Middle frontal gyrus (tissue), 1 donor: ENCODE measurements around the gene CSTF2.
"Not testable (repeated sequence)": the region's sequence is repeated elsewhere in the genome, so short reads cannot be mapped to it uniquely, and the experiment has no call there.

Source experiments
- DNase-seq: peaks from one replicate; pipeline ENCODE4 v3.0.0-alpha.2; 2015; ENCODE audit warnings: low spot score; ENCODE audit errors: extremely low spot score

CSTF2 gene

GRCh38 chrX:100819837-100820666, at the start of gene CSTF2:
Gene CSTF2, plus strand, starts transcription at chrX:100820391. Its CDS starts 26 bp downstream, at chrX:100820417.
- peak; percentile 57 for DNase-seq

GRCh38 chrX:100796371-100796770, 23.8 kb upstream of the CSTF2 start:
- DNase-seq: not testable (repeated sequence)

GRCh38 chrX:100797359-100797758, 22.8 kb upstream of the CSTF2 start:
- no peak for DNase-seq

- DNase-seq: no peak
Observed at GRCh38 chrX:100798484-100799214, 21.5 kb upstream of the CSTF2 start.

- DNase-seq: no peak
Observed at GRCh38 chrX:100802843-100803242, 17.3 kb upstream of the CSTF2 start.

GRCh38 chrX:100804780-100805179, 15.4 kb upstream of the CSTF2 start:
- DNase-seq: no peak

- not testable (repeated sequence) for DNase-seq
Observed at GRCh38 chrX:100808265-100808664, 11.9 kb upstream of the CSTF2 start.

- no peak for DNase-seq
Observed at GRCh38 chrX:100812216-100813158, 7.7 kb upstream of the CSTF2 start.

GRCh38 chrX:100817340-100817739, 2.9 kb upstream of the CSTF2 start:
- no peak for DNase-seq

- no peak for DNase-seq
Observed at GRCh38 chrX:100819534-100819836, 706 bp upstream of the CSTF2 start.

GRCh38 chrX:100829730-100830129, 9.5 kb downstream of the CSTF2 start:
- DNase-seq: no peak

- no peak for DNase-seq
Observed at GRCh38 chrX:100830143-100830542, 10.0 kb downstream of the CSTF2 start.

GRCh38 chrX:100830547-100830946, 10.4 kb downstream of the CSTF2 start:
- no peak for DNase-seq

GRCh38 chrX:100831219-100831946, 11.2 kb downstream of the CSTF2 start:
- no peak for DNase-seq

GRCh38 chrX:100850317-100850716, 30.1 kb downstream of the CSTF2 start:
- DNase-seq: no peak

- no peak for DNase-seq
Observed at GRCh38 chrX:100852810-100853209, 32.6 kb downstream of the CSTF2 start.

GRCh38 chrX:100863326-100863864, 43.2 kb downstream of the CSTF2 start:
- DNase-seq: no peak

- DNase-seq: peak; percentile 6
Observed at GRCh38 chrX:100864657-100865391, 44.6 kb downstream of the CSTF2 start.

- no peak for DNase-seq
Observed at GRCh38 chrX:100868273-100868672, 48.1 kb downstream of the CSTF2 start.

- DNase-seq: no peak
Observed at GRCh38 chrX:100870527-100870926, 50.3 kb downstream of the CSTF2 start.
